Measurements from ENCODE around the gene CREB1.

Gene CREB1

DNA sequence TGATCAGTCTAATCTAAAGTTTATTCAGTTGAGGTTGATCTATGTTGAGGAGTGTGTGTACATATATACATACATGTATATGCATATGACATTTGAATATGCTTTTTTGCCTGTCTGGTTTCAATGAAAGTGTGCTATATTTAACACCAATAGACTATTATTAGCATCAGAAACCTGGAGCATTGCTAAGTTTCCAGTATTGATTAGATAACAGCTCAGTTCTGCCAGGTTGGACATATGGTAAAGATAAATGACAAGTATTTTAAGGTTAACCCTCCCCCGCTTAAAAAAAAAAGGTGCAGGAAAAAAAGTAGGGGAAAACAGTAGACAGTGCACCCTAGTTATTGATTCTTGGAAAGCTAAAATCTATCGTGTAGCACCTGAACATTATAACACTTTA, 19.4 kb downstream of the CREB1 start:
- Histone ChIP-seq H3K9ac (ENCODE audit: low read length) (no peak overlapping the region), H3K79me2 (ENCODE audit: low read length) (peaks cover 99% of the 10 kb centered on the region), H3K27me3 (ENCODE audit: low read depth, low read length) (no peaks in the 10 kb centered on the region), H4K20me1 (ENCODE audit: insufficient read depth, low read length) (peaks cover 84% of the 10 kb centered on the region), H3K4me3 (ENCODE audit: low read length) (no peak overlapping the region), H3K4me2 (ENCODE audit: low read length) (no peak overlapping the region), H3K36me3 (replicated peaks; ENCODE audit: low read depth, low read length) (peaks cover 19% of the 10 kb centered on the region), H3K9me3 (ENCODE audit: insufficient read depth, low read length) (no peaks in the 10 kb centered on the region), H3K27ac (ENCODE audit: low read length) (no peak overlapping the region), H2AFZ (ENCODE audit: low read depth, low read length) (no peak overlapping the region), H3K4me1 (ENCODE audit: low read length) (peaks cover 10% of the 10 kb centered on the region)
- no peak for TF ChIP-seq EZH2phosphoT487 (IDR thresholded peaks at IDR 0.05; ENCODE audit: low read depth)
- TF ChIP-seq, protein P1, sequence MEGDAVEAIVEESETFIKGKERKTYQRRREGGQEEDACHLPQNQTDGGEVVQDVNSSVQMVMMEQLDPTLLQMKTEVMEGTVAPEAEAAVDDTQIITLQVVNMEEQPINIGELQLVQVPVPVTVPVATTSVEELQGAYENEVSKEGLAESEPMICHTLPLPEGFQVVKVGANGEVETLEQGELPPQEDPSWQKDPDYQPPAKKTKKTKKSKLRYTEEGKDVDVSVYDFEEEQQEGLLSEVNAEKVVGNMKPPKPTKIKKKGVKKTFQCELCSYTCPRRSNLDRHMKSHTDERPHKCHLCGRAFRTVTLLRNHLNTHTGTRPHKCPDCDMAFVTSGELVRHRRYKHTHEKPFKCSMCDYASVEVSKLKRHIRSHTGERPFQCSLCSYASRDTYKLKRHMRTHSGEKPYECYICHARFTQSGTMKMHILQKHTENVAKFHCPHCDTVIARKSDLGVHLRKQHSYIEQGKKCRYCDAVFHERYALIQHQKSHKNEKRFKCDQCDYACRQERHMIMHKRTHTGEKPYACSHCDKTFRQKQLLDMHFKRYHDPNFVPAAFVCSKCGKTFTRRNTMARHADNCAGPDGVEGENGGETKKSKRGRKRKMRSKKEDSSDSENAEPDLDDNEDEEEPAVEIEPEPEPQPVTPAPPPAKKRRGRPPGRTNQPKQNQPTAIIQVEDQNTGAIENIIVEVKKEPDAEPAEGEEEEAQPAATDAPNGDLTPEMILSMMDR (IDR thresholded peaks at IDR 0.05; ENCODE audit: low read depth, low read length) = no peak

DNA sequence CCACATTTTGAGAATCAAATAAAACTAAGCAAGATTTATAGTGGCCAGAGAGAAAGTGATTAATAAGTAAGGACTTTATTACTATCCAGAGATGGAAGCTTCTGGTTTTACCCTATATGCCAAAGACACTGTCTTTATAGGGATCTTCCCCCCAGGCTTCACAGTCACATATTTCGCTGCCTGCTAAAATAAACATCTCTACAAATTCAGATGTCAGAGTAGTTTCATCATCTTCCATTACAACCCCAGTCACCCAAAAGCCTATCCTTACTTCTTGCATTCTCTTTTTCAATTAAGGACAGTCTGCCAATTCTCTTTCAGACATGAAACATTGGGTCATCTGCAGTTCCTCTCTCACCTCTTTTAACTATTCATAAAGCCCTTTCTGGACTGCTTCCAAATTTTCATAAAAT, 28.3 kb downstream of the CREB1 start:
- Histone ChIP-seq H3K36me3 (replicated peaks; ENCODE audit: low read depth, low read length) (peaks cover 34% of the 10 kb centered on the region), H2AFZ (ENCODE audit: low read depth, low read length) (no peak overlapping the region), H3K4me1 (ENCODE audit: low read length) (peaks cover 11% of the 10 kb centered on the region), H3K79me2 (ENCODE audit: low read length) (peaks cover 32% of the 10 kb centered on the region), H4K20me1 (ENCODE audit: insufficient read depth, low read length) (peaks cover 19% of the 10 kb centered on the region), H3K9ac (ENCODE audit: low read length) (no peak overlapping the region), H3K27ac (ENCODE audit: low read length) (no peak overlapping the region), H3K27me3 (ENCODE audit: low read depth, low read length) (no peaks in the 10 kb centered on the region), H3K4me2 (ENCODE audit: low read length) (no peak overlapping the region), H3K9me3 (ENCODE audit: insufficient read depth, low read length) (no peaks in the 10 kb centered on the region), H3K4me3 (ENCODE audit: low read length) (no peak overlapping the region)
- TF ChIP-seq, protein P1 (IDR thresholded peaks at IDR 0.05; ENCODE audit: low read depth, low read length) = no peak
- TF ChIP-seq EZH2phosphoT487 (IDR thresholded peaks at IDR 0.05; ENCODE audit: low read depth) = no peak

DNA sequence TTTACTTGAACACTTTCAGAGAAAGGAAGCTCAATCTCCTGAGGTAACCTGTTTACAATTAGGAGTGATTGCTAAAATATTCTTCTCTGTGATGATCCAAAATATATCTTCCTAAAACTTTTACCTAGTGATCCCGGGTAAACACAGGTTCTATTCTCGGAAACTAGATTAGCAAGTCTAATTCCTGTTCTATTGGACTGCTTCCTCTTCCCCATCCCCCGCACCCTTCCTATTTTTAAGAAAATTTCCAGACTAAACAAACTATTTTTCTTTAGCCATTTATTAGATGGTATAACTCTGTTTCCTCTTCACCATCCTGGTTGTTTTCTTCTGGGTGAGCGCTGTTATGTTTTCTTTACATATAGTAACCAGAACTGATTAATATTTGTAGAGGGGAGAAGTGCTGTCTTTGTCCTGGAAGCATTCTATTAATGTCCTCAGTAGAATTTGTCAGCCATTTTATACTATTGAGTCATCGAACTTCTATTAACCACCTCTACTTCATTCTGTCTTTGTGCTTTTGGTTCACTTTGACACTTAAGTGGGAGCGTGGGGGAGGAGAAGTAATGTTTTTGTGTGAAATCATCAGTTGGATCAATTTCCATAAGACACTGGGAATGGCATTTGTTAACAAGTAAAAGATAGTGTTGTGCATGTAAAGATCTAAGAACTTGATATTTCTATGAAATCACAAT, 31.8 kb downstream of the CREB1 start:
- Histone ChIP-seq H4K20me1 (ENCODE audit: insufficient read depth, low read length) (no peaks in the 10 kb centered on the region), H3K36me3 (replicated peaks; ENCODE audit: low read depth, low read length) (peaks cover 38% of the 10 kb centered on the region), H3K27ac (ENCODE audit: low read length) (no peak overlapping the region), H3K27me3 (ENCODE audit: low read depth, low read length) (no peaks in the 10 kb centered on the region), H3K4me3 (ENCODE audit: low read length) (no peak overlapping the region), H3K9ac (ENCODE audit: low read length) (no peak overlapping the region), H3K4me2 (ENCODE audit: low read length) (no peak overlapping the region), H3K79me2 (ENCODE audit: low read length) (peaks cover 6% of the 10 kb centered on the region; the same call in 1 of the 2 replicates), H3K9me3 (ENCODE audit: insufficient read depth, low read length) (no peaks in the 10 kb centered on the region), H3K4me1 (ENCODE audit: low read length) (no peaks in the 10 kb centered on the region), H2AFZ (ENCODE audit: low read depth, low read length) (no peak overlapping the region)
- TF ChIP-seq EZH2phosphoT487 (IDR thresholded peaks at IDR 0.05; ENCODE audit: low read depth) = no peak
- TF ChIP-seq, protein P1 (IDR thresholded peaks at IDR 0.05; ENCODE audit: low read depth, low read length) = no peak

DNA sequence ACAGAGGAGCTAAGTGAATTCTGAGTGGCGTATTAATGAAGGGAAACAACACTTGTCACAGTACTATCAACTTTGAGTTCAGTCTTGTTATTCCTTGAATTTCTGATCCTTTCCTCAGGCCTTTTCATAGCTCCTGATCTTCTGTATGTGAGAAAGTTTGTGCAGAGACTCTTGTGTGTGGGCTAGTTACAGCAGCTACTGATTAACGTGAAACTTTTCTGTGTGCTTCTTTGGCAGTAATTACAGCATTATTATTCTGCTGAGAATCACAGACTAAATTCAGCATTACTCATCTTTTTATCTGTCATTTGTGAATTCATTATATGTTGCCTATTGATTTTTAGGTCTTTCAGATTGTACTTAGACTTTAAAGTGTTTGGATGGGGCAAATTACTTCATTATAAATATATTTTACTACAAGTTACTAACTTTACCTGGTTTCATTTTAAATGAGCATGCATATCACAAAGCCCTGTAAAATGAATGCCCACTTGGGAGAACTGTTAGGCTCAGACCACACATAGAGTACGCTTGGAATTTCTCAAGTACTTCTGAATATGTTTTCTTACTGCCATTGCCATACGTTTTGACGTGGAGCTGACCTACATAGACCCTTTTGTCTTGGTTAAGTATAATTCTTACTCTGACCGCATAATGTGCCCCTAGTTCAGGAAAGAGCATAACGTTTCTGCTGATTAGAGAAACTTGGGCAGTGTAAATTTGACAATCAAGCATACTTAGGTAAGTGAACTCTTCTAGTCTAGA, 36.2 kb downstream of the CREB1 start:
- H3K4me3 ChIP-seq (ENCODE audit: low read length) = no peak overlapping the region
- TF ChIP-seq, protein P1 (IDR thresholded peaks at IDR 0.05; ENCODE audit: low read depth, low read length) = no peak
- TF ChIP-seq EZH2phosphoT487 (IDR thresholded peaks at IDR 0.05; ENCODE audit: low read depth) = no peak
- H3K36me3 ChIP-seq (replicated peaks; ENCODE audit: low read depth, low read length) = peaks cover 49% of the 10 kb centered on the region

More for the DNA sequence above, 36.2 kb downstream of the CREB1 start:
- Histone ChIP-seq H3K9ac (ENCODE audit: low read length) (no peak overlapping the region), H4K20me1 (ENCODE audit: insufficient read depth, low read length) (no peaks in the 10 kb centered on the region), H3K27me3 (ENCODE audit: low read depth, low read length) (no peaks in the 10 kb centered on the region), H3K27ac (ENCODE audit: low read length) (no peak overlapping the region), H3K4me2 (ENCODE audit: low read length) (no peak overlapping the region), H3K9me3 (ENCODE audit: insufficient read depth, low read length) (no peaks in the 10 kb centered on the region), H3K79me2 (ENCODE audit: low read length) (no peaks in the 10 kb centered on the region), H2AFZ (ENCODE audit: low read depth, low read length) (no peak overlapping the region), H3K4me1 (ENCODE audit: low read length) (no peaks in the 10 kb centered on the region)
